ENCODE data around the gene INSRR.

- TF ChIP-seq CBFB (CRISPR knock-in tag; IDR thresholded peaks at IDR 0.05; ENCODE audit: low read depth), result no peak
- no peak for TF ChIP-seq CTCF (IDR thresholded peaks at IDR 0.05)
- TF ChIP-seq ZNF138 (CRISPR knock-in tag; conservative IDR thresholded peaks at IDR 0.05), result no peak
- TF ChIP-seq, protein P1, sequence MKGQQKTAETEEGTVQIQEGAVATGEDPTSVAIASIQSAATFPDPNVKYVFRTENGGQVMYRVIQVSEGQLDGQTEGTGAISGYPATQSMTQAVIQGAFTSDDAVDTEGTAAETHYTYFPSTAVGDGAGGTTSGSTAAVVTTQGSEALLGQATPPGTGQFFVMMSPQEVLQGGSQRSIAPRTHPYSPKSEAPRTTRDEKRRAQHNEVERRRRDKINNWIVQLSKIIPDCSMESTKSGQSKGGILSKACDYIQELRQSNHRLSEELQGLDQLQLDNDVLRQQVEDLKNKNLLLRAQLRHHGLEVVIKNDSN (CRISPR knock-in tag; IDR thresholded peaks at IDR 0.05), result no peak
- TF ChIP-seq, protein P2, sequence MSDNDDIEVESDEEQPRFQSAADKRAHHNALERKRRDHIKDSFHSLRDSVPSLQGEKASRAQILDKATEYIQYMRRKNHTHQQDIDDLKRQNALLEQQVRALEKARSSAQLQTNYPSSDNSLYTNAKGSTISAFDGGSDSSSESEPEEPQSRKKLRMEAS (CRISPR knock-in tag; IDR thresholded peaks at IDR 0.05), result no peak
- TF ChIP-seq ZNF121 (CRISPR knock-in tag; IDR thresholded peaks at IDR 0.05), result no peak
- no peak for TF ChIP-seq ZNF396 (CRISPR knock-in tag; IDR thresholded peaks at IDR 0.05; ENCODE audit: borderline replicate concordance)
- no peak for TF ChIP-seq TCF7 (CRISPR knock-in tag; IDR thresholded peaks at IDR 0.05; ENCODE audit: low read depth)
- TF ChIP-seq, protein P3, sequence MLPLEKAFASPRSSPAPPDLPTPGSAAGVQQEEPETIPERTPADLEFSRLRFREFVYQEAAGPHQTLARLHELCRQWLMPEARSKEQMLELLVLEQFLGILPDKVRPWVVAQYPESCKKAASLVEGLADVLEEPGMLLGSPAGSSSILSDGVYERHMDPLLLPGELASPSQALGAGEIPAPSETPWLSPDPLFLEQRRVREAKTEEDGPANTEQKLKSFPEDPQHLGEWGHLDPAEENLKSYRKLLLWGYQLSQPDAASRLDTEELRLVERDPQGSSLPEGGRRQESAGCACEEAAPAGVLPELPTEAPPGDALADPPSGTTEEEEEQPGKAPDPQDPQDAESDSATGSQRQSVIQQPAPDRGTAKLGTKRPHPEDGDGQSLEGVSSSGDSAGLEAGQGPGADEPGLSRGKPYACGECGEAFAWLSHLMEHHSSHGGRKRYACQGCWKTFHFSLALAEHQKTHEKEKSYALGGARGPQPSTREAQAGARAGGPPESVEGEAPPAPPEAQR (CRISPR knock-in tag; IDR thresholded peaks at IDR 0.05), result no peak
- TF ChIP-seq ATF2 (CRISPR knock-in tag; IDR thresholded peaks at IDR 0.05; ENCODE audit: borderline replicate concordance, low read depth), result no peak
- no peak for TF ChIP-seq ATF6 (CRISPR knock-in tag; IDR thresholded peaks at IDR 0.05)
- no peak for TF ChIP-seq MYBL2 (CRISPR knock-in tag; IDR thresholded peaks at IDR 0.05)
- no peak for TF ChIP-seq ATF3 (CRISPR knock-in tag; conservative IDR thresholded peaks at IDR 0.05)
Measured at GRCh38 chr1:156883919-156884318, 25.0 kb upstream of the INSRR start.
